Measurements from ENCODE around the gene KHNYN.
"Not testable (repeated sequence)": the region's sequence is repeated elsewhere in the genome, so short reads cannot be mapped to it uniquely, and the experiment has no call there.

The KHNYN gene

DNA sequence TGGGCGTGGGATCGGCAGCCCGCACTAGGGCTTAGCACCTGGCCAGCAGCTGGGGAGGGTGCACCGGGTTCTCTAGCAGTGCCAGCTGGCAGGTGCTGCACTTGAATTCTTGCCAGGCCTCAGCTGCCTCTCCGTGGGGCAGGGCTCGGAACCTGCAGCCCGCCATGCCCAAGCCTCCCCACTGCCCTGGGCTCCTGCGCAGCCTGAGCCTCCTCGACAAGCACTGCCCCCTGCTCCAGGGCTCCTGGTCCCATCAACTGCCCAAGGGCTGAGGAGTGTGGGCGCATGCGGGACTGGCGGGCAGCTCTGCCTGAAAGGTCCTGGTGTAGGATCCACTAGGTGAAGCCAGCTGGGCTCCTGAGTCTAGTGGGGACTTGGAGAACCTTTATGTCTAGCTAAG, 43.5 kb downstream of the KHNYN start:
- H3K4me3 ChIP-seq (ENCODE audit: low read depth, low read length): no peak overlapping the region
- TF ChIP-seq, protein P1, sequence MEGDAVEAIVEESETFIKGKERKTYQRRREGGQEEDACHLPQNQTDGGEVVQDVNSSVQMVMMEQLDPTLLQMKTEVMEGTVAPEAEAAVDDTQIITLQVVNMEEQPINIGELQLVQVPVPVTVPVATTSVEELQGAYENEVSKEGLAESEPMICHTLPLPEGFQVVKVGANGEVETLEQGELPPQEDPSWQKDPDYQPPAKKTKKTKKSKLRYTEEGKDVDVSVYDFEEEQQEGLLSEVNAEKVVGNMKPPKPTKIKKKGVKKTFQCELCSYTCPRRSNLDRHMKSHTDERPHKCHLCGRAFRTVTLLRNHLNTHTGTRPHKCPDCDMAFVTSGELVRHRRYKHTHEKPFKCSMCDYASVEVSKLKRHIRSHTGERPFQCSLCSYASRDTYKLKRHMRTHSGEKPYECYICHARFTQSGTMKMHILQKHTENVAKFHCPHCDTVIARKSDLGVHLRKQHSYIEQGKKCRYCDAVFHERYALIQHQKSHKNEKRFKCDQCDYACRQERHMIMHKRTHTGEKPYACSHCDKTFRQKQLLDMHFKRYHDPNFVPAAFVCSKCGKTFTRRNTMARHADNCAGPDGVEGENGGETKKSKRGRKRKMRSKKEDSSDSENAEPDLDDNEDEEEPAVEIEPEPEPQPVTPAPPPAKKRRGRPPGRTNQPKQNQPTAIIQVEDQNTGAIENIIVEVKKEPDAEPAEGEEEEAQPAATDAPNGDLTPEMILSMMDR (IDR thresholded peaks at IDR 0.05; ENCODE audit: low read depth, low read length): no peak

GRCh38 chr14:24475261-24475660, 45.5 kb downstream of the KHNYN start:
- H3K4me3 ChIP-seq (ENCODE audit: low read depth, low read length): no peak overlapping the region
- TF ChIP-seq, protein P1 (IDR thresholded peaks at IDR 0.05; ENCODE audit: low read depth, low read length): no peak

GRCh38 chr14:24479999-24480398, 50.2 kb downstream of the KHNYN start:
- H3K4me3 ChIP-seq (ENCODE audit: low read depth, low read length): not testable (repeated sequence)

DNA sequence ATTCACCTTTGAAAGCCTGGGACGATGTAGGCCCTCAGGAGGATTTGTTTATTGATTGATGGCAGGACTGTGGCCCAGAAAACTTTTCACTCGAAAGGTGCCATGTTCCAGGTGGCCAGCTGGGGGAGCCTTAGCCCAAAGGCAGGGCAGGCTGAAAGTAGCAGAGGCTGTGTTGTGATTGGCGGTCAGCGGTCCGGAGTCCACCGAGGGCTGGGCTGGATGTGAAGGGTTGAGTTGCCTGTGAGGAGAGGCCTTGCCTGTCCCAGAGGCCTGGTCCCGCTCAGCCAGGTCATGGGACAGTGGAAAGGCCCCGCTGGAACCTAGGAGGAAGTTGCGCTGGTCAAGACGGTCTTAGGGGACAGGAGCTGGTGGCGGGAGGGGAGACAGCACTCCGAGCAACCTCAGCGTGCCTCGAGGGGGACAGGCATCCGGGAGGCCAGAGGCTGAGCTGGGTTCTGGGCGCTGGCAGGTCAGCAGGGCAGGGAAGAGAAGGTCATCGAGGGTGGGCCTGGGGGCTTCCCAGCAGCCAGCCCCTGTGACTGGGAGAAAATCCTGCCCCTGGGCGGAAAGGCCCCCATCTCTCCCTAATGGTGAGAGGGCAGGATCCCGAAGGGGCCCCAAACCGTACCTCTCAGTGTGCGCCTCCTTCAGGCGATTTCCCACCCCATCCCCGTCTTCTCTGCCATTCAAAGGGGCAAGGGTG, 52.0 kb downstream of the KHNYN start:
- TF ChIP-seq, protein P1 (IDR thresholded peaks at IDR 0.05; ENCODE audit: low read depth, low read length): peak; percentile 62
- H3K4me3 ChIP-seq (ENCODE audit: low read depth, low read length): no peak overlapping the region

- H3K4me3 ChIP-seq (ENCODE audit: low read depth, low read length): not testable (repeated sequence)
Observed at GRCh38 chr14:24482699-24483303, 53.0 kb downstream of the KHNYN start.

DNA sequence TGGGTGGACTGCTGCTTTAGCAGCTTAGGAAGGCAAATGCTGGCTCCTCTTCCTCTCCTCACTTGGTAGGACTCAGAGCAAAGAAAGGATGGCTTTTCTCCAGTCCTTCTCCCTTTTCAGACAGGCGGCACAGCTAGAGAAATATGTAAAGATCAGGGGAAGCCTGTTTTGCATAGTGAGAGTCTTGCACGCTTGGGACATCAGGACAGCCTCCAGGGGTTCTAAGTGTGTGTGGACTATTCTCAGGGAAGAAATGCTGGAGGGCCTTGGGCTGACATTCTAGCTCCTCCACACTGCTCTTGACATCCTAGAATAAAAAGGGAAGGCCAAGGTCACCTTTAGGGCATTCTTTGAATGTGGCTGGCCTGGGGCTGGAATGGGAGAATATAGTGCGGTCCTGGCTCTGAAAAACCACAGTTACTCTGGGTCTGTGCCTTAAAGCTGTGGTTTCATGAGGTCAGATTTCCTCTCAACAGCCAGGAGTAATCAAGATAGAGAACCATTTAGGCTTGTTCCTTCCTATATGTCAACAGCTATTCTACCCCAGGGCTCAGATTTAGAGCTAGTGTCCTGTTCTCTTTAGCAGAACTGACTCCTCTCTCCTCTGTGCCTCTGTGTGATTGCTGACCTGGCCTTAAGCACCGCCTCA, 54.0 kb downstream of the KHNYN start:
- TF ChIP-seq, protein P1 (IDR thresholded peaks at IDR 0.05; ENCODE audit: low read depth, low read length): no peak
- no peak overlapping the region for H3K4me3 ChIP-seq (ENCODE audit: low read depth, low read length)
